Measurements from ENCODE around the gene SOX1. TPM values are rescaled to one million over a fixed set of nuclear protein-coding genes. Genes with fewer than 3 reads are reported as not detected.

The SOX1 gene
- total RNA-seq, 2 donors from 2014 or later: not detected

- no peaks in the 10 kb centered on the region for H3K4me1 ChIP-seq
- WGBS, 2 donors: 35 to 61% methylated on average over 2 to 4 of the region's 4 CpGs
- H3K27ac ChIP-seq: no peak overlapping the region
- no peak overlapping the region for H3K4me3 ChIP-seq
- ATAC-seq (no peak), DNase-seq (no peak)
- H3K9me3 ChIP-seq: no peaks in the 10 kb centered on the region
- no peaks in the 10 kb centered on the region for H3K36me3 ChIP-seq (replicated peaks in 1 of 2; ENCODE audit: insufficient read depth in 1 of 2, low read depth in 2 of 2)
- no peak for TF ChIP-seq CTCF (IDR thresholded peaks at IDR 0.05)
- no peak for TF ChIP-seq POLR2A (IDR thresholded peaks at IDR 0.05)
- peaks cover 0 to 5% of the 10 kb centered on the region in 2 donors for H3K27me3 ChIP-seq
- intact Hi-C loops (cut with DNase I): no loop called here
Measured at GRCh38 chr13:112113851-112114250, 46.9 kb downstream of the SOX1 start.

GRCh38 chr13:112114391-112114790 lies 47.4 kb downstream of the SOX1 start:
- Histone ChIP-seq H3K9me3 (no peaks in the 10 kb centered on the region), H3K4me1 (no peaks in the 10 kb centered on the region), H3K27me3 (peaks cover 0 to 5% of the 10 kb centered on the region in 2 donors), H3K4me3 (no peak overlapping the region), H3K27ac (no peak overlapping the region), H3K36me3 (replicated peaks in 1 of 2; ENCODE audit: insufficient read depth in 1 of 2, low read depth in 2 of 2) (no peaks in the 10 kb centered on the region)
- no peak for DNase-seq
- no peak for ATAC-seq
- intact Hi-C loops (cut with DNase I): no loop called here
- 57 to 64% methylated on average over 11 of the region's 11 CpGs for WGBS, 2 donors
- no peak for TF ChIP-seq CTCF (IDR thresholded peaks at IDR 0.05)
- no peak for TF ChIP-seq POLR2A (IDR thresholded peaks at IDR 0.05)

GRCh38 chr13:112115403-112116091 lies 48.6 kb downstream of the SOX1 start:
- 63 to 67% methylated on average over 16 to 20 of the region's 20 CpGs for WGBS, 2 donors
- Histone ChIP-seq H3K4me1 (no peaks in the 10 kb centered on the region), H3K4me3 (no peak overlapping the region), H3K36me3 (replicated peaks in 1 of 2; ENCODE audit: insufficient read depth in 1 of 2, low read depth in 2 of 2) (no peaks in the 10 kb centered on the region), H3K27me3 (peaks cover 0 to 5% of the 10 kb centered on the region in 2 donors), H3K9me3 (no peaks in the 10 kb centered on the region), H3K27ac (no peak overlapping the region)
- TF ChIP-seq POLR2A (IDR thresholded peaks at IDR 0.05): no peak
- no peak for TF ChIP-seq CTCF (IDR thresholded peaks at IDR 0.05)
- no peak for DNase-seq
- intact Hi-C loops (cut with DNase I): no loop called here
- ATAC-seq: no peak

GRCh38 chr13:112116187-112116950 lies 49.4 kb downstream of the SOX1 start:
- no peaks in the 10 kb centered on the region for H3K4me1 ChIP-seq
- TF ChIP-seq CTCF (IDR thresholded peaks at IDR 0.05) (no peak), POLR2A (IDR thresholded peaks at IDR 0.05) (no peak)
- ATAC-seq (no peak), DNase-seq (no peak)
- no peak overlapping the region for H3K4me3 ChIP-seq
- intact Hi-C loops (cut with DNase I): no loop called here
- peaks cover 0 to under 1% of the 10 kb centered on the region in 2 donors for H3K27me3 ChIP-seq
- H3K27ac ChIP-seq: no peak overlapping the region
- 65 to 66% methylated on average over 22 of the region's 22 CpGs for whole genome bisulfite sequencing, 2 donors
- H3K9me3 ChIP-seq: no peaks in the 10 kb centered on the region
- no peaks in the 10 kb centered on the region for H3K36me3 ChIP-seq (replicated peaks in 1 of 2; ENCODE audit: insufficient read depth in 1 of 2, low read depth in 2 of 2)

Measured in body of pancreas (tissue), 4 donors.